ENCODE data around the gene NDC1.
"Not testable (repeated sequence)": the region's sequence is repeated elsewhere in the genome, so short reads cannot be mapped to it uniquely, and the experiment has no call there.

Gene NDC1

GRCh38 chr1:53765657-53766056 is 72.4 kb downstream of the NDC1 start:
- DNase-seq (ENCODE audit: low read depth): no peak

DNA sequence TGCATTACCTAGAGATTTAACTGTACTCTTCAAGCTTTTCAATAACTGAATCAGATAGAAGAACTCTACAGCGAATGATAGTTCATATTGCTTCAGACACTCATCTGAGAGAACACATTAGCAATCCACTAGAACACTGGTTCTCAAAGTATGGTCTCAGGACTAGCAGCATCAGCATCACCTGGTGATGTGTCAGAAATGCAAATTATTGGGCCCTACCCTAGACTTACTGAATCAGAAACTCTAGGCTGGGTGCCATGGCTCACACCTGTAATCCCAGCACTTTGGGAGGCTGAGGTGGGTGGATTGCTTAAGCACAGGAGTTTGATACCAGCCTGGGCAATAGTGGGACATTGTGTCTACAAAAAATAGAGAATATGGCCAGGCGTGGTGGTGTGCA is 74.2 kb downstream of the NDC1 start:
- DNase-seq (ENCODE audit: low read depth): no peak

DNA sequence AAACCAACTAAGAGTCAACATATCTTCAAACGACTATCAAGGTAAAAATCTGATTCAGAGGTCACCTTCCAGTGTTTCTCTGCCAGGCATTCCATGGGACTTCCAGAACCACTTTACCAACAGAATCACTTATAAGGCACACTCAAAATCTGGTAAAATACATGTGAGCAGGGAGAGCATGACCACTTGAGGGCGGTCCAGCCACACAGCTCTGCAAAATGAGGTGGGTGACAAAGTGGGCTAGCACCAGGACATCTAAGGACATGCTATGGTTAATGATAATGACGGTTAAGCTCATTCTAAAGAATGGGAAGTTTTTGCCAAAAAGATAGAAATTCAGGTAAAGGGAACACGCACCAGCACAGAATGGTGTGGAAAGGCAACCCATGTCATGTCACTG is 74.6 kb downstream of the NDC1 start:
- DNase-seq (ENCODE audit: low read depth): no peak

DNA sequence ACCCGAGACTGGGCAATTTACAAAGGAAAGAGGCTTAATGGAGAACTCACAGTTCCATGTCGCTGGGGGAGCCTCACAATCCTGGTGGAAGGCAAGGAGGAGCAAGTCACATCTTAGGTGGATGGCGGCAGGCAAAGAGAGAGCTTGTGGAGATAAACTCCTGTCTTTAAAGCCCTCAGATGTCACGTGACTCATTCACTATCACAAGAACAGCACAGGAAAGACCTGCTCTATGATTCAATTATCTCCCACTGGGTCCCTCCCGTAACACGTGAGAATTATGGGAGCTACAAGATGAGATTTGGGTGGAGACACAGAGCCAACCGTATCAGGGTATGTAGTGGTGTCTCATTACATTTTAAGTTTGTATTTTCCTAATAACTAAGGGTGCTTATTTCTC is 77.6 kb downstream of the NDC1 start:
- DNase-seq (ENCODE audit: low read depth): not testable (repeated sequence)

DNA sequence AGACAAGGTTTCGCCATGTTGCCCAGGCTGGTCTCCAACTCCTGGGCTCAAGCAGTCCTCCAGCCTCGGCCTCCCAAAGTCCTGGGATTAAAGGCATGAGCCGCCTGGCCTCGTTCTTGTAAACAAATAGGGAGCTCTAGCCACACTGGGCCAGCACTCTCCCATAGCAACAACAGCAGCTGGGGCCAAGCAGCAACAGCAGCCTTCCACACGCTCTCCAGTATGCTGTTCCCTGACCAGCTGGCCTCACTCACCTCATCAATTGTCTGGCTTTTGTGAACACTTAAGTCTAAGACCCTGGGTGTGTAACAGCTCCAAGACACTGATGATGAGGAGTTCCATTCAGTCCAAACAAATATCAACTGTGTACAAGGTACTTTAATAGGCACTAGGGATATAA is 82.2 kb downstream of the NDC1 start:
- DNase-seq (ENCODE audit: low read depth): no peak

DNA sequence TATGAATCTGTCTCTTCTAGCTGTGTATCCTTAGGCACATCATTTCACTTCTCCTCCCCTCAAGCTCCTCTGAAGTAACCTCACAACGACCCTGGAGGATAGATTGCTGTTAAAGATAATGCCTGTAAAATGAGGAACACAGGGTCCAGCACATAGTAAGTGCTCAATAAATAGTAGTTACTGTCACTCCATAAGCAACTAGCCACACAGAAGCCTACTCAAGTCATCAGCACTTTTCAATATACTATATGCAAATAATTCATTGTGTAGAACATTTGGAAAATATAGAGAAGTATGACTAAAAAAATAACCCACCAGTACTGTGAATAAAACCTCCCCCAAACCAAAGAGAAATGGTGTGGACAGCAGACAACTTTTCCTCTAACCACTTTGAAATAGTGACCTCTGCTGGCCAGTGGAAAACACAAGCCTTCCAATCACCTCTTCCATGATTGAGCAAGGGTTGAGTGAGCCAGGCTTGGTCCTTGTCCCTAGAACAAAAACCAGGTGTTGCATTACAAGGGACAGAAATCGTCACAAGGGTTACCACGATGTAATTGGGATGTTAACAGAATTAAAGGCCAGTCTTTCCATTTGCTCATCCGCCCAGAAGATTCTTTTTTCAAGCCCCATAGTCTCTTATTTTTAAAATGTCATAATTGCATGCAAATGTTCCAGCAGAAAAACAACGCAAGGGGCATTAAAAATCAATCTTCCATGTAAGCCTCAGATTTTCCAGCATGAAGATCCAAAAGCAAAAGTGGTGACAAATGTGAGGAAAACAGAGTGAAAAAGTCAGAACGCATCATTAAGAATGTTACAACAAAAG is 83.4 kb downstream of the NDC1 start:
- DNase-seq (ENCODE audit: low read depth): no peak

DNA sequence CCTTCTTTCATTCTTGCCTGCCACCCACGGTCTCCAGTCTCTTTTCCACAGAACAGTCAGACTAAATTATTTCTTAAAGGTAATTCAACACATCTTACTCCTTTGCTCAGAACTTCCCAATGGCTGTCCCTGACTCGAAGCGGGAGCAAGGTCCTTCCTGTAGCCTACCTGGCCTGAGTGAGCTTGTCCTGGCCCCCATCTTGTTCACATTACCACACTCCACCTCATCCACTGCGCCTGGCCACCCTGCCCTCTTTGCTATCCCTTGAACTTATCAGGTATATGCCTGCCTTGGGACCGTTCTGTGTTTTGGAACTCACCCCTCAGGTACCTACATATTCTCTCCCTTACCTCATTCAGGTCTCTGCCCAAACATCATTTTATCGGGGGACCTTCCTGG is 85.8 kb downstream of the NDC1 start:
- DNase-seq (ENCODE audit: low read depth): no peak

DNA sequence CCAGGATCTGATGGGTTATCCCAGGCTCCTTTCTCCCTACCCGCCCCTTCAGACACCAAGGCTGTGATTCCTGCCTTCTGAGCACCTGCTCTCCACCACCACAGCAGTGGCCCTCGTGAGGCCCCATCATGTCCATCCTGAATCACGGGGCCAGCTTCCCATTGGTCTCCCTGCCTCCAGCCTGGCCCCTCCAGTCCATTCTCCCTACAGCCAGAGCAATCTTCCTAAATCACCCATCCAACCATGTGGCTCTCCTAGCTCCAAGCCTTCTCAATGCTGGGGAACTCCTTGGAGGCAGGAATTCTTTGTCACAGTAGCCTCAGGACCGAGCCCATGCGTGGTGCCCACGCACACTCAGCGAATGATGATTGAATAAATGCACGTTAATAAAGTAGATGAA is 90.3 kb downstream of the NDC1 start:
- DNase-seq (ENCODE audit: low read depth): no peak

DNA sequence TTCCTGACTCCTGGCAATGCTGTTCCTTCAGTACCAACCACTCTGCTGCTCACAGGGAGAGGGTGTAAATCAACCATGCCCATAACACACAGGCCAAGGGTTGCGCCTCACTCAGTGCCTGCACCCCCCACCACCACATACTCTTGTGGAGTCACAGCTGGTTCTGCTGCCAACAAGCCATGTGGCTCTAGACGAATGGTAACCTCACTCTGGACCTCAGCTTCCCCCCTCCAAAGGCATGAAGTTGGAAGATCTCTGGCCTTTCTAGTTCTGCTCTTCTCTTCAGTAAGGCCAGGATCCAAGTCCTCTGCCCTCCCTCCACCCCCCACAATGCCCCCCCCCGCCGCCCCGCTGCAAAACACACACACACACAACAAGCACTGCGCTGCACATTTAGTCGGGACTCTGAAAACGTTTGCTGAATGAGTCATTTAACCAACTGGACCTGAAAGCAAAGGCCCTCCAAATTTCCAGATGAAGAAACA is 97.4 kb downstream of the NDC1 start:
- peak; percentile 34 for DNase-seq (ENCODE audit: low read depth)

GRCh38 chr1:53739109-53739681 is 98.9 kb downstream of the NDC1 start, which contains the start of gene GLIS1:
GLIS1 (minus strand) TSS chr1:53739164; CDS start chr1:53738064, 1,100 bp downstream.
- peak; percentile 39 for DNase-seq (ENCODE audit: low read depth)

DNA sequence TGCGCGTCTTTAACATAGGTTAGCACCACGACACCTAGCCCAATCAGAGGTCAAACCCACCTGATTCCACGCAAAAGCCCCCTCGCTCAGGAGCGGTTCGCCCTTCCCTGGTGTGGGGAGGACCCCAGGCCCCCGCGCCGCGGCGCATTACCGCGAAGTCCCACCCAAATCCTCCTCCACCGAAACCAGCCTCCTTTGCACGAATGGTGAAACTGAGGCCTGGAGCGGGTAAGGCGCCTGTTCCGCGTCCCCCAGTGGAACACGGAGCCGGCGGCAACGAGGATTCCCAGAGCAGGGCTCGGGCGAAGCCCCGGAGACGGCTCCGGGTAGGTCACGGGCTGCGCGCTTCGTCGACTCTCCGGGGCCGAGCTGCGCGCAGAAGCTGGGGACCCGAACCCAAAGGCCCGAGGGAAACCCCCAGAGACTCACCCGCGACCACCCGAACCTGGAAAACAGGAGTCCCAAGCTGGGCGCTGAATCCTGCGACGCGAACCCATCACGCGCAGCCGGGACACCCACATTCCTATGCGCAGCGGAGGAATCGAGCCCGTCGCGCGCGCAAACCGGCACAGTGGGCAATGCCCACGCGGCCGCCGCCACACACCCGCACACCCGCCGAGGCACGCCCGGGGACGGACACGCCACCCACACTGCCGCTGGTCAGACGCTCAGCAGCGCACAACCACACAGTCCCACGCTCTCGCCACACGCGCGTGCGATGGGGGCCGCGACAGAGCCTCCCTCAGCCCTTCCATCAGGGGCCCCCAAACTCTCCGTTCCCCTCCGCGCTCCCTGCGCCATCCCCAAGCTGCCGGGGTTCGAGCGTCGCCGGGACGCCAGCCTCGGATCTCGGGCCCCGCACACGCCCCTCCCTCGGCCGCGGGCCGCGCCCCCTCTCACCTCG is 99.6 kb downstream of the NDC1 start:
- DNase-seq (ENCODE audit: low read depth): no peak

DNA sequence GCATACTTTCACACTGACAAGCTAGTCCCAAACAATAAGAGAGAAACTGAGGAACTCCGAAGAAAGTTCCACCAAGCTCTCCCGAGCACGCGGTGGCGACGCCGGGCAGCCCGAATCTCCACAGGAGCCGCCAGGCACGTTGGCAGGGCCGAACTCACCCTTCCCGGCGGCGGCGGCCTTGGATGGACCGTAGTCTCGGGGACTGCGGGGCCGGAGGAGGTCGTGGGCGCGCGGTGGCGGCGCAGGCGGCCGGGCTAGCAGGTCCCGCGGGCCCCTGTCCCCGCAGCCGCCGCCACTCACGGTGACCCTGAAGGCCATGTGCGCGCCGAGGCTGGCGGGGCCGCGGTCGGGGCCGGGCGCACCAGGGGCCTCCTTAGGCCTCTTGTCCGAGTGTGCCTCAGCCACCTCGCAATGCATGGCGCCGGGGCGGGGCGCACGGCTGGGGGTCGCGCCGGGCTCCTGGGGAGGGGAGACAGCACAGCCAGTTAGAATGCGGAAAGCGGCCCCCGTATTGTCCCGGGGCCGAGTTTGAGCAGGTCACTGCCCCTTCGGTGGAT is 100.4 kb downstream of the NDC1 start:
- no peak for DNase-seq (ENCODE audit: low read depth)

- no peak for DNase-seq (ENCODE audit: low read depth)
Measured at GRCh38 chr1:53736290-53736689, 101.8 kb downstream of the NDC1 start.

- no peak for DNase-seq (ENCODE audit: low read depth)
Measured at GRCh38 chr1:53735681-53736080, 102.4 kb downstream of the NDC1 start.

DNA sequence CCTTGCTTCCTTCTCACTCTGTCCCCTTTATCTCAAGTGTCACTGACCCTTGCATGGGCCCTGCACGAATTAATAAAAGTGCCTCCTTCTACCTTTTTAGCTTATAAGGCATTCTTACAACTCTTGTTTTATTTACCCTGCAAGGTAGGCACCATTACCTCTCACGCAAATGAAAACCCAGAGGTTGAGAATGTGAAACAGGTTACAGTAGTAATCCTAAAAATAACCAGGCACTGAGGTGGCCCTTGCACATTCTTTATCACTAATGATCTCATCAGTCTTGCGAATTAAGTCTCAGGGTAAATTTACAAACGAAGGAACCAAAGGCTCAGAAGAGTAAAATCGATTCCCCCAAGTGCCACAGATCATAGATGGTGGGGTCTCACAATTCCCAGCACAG is 102.8 kb downstream of the NDC1 start:
- DNase-seq (ENCODE audit: low read depth): no peak

GRCh38 chr1:53734650-53735211 is 103.4 kb downstream of the NDC1 start:
- DNase-seq (ENCODE audit: low read depth): no peak

- no peak for DNase-seq (ENCODE audit: low read depth)
Measured at GRCh38 chr1:53733975-53734649, 104.0 kb downstream of the NDC1 start.

GRCh38 chr1:53733447-53733931 is 104.6 kb downstream of the NDC1 start:
- no peak for DNase-seq (ENCODE audit: low read depth)

DNA sequence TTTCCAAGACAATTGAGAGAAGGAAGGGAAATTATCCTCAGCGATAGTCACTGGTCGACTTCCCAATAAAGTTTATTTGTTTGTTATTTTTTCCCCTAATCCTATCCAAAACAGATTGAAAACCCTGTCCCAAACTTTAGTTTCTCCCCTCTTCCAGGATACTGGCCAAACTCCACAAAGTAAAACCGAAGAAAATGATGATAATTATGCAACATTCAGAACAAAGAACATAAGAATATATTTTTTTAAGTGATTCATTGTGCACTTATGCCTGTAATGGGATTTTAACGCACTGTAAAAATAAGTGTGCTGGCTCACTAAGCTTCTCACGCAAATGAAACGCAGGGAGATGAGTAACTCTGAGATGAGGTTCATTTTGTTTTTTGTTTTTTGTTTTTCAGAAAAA is 105.2 kb downstream of the NDC1 start:
- DNase-seq (ENCODE audit: low read depth): peak; percentile 57

DNA sequence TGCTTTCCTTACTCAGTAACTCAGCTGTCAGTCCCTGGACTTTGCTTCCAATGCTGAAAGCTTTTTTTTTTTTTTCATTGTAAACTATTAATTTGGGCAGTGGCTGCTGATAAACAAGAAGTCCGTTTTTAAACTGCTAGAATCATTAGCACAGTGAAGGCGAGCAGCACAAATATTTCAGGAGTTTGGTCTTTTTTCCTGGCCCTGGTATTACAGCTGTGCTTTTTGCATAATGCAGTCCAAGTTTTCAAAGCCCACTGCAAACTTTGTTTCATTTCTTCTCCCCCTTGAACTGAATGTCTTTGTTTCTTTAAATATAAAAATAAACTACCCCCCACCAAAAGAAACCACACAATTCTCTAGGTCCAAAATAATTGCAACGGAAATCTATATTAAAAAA is 105.7 kb downstream of the NDC1 start:
- no peak for DNase-seq (ENCODE audit: low read depth)

DNA sequence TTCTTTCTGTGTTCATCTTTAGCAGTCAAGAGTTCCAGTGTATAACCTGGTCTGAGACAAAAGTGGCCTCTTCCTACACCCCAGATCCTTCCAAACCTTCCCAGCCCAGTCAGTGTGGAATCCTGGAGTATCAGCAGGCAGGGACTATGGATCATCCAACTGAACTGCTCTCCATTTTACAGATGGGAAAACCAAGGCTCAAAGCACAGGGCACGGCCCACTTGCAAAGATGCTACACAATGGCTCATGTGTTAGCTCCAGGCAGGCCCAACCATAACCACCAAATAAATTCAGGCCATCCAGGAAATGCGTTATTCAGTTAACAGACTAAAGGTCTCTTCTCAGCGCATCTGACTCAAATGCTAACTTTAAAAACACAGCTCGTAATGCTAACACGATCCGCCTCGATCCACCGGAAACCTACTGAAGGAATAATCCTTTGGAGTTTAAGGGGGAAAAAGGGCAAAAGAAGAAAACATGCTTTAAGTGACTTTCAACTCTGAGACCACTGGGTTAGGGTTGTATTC is 106.3 kb downstream of the NDC1 start:
- DNase-seq (ENCODE audit: low read depth): no peak
